ENCODE data around the gene SLC12A5. TPM values are rescaled to one million over a fixed set of nuclear protein-coding genes. Genes with fewer than 3 reads are reported as not detected.

SLC12A5 gene
- total and polyA plus RNA-seq, 9 of the 15 experiments (the other 6 are each of a cell fraction or from before 2014, with no cell fraction given), result 0.36 to 7.5 (median 2.1) TPM

- TF ChIP-seq ZNF583 (CRISPR knock-in tag; IDR thresholded peaks at IDR 0.05) (no peak), ZNF280A (IDR thresholded peaks at IDR 0.05; ENCODE audit: low read depth, partially characterized antibody) (no peak), L3MBTL2 (IDR thresholded peaks at IDR 0.05) (peak; percentile 68), RFX1 (IDR thresholded peaks at IDR 0.05) (no peak), CBX2 (IDR thresholded peaks at IDR 0.05; ENCODE audit: insufficient read depth, low read length, poor library complexity, severe bottlenecking) (no peak), POLR2G (IDR thresholded peaks at IDR 0.05; ENCODE audit: low read depth, low read length) (no peak), ZNF445 (CRISPR knock-in tag; IDR thresholded peaks at IDR 0.05; ENCODE audit: low read depth) (no peak), ILK (tag; IDR thresholded peaks at IDR 0.05; ENCODE audit: borderline replicate concordance, low read depth) (no peak), NFXL1 (CRISPR knock-in tag; IDR thresholded peaks at IDR 0.05) (no peak), ZSCAN32 (CRISPR knock-in tag; IDR thresholded peaks at IDR 0.05) (no peak), SMC3 (conservative IDR thresholded peaks at IDR 0.05; ENCODE audit: insufficient read depth, low read depth, low read length) (peak; percentile 45), HDAC1 (IDR thresholded peaks at IDR 0.05) (no peak), NCOA1 (IDR thresholded peaks at IDR 0.05; ENCODE audit: low read depth) (no peak), ZNF316 (IDR thresholded peaks at IDR 0.05) (no peak), FOSL1 (tag; conservative IDR thresholded peaks at IDR 0.05) (no peak), ZNF217 (CRISPR knock-in tag; IDR thresholded peaks at IDR 0.05) (no peak), ZBTB17 (CRISPR knock-in tag; IDR thresholded peaks at IDR 0.05) (no peak), ZNF197 (CRISPR knock-in tag; IDR thresholded peaks at IDR 0.05; ENCODE audit: low read depth) (no peak)
- TF ChIP-seq, protein P1, sequence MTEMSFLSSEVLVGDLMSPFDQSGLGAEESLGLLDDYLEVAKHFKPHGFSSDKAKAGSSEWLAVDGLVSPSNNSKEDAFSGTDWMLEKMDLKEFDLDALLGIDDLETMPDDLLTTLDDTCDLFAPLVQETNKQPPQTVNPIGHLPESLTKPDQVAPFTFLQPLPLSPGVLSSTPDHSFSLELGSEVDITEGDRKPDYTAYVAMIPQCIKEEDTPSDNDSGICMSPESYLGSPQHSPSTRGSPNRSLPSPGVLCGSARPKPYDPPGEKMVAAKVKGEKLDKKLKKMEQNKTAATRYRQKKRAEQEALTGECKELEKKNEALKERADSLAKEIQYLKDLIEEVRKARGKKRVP (CRISPR knock-in tag; IDR thresholded peaks at IDR 0.05), result no peak
- TF ChIP-seq, protein P2, sequence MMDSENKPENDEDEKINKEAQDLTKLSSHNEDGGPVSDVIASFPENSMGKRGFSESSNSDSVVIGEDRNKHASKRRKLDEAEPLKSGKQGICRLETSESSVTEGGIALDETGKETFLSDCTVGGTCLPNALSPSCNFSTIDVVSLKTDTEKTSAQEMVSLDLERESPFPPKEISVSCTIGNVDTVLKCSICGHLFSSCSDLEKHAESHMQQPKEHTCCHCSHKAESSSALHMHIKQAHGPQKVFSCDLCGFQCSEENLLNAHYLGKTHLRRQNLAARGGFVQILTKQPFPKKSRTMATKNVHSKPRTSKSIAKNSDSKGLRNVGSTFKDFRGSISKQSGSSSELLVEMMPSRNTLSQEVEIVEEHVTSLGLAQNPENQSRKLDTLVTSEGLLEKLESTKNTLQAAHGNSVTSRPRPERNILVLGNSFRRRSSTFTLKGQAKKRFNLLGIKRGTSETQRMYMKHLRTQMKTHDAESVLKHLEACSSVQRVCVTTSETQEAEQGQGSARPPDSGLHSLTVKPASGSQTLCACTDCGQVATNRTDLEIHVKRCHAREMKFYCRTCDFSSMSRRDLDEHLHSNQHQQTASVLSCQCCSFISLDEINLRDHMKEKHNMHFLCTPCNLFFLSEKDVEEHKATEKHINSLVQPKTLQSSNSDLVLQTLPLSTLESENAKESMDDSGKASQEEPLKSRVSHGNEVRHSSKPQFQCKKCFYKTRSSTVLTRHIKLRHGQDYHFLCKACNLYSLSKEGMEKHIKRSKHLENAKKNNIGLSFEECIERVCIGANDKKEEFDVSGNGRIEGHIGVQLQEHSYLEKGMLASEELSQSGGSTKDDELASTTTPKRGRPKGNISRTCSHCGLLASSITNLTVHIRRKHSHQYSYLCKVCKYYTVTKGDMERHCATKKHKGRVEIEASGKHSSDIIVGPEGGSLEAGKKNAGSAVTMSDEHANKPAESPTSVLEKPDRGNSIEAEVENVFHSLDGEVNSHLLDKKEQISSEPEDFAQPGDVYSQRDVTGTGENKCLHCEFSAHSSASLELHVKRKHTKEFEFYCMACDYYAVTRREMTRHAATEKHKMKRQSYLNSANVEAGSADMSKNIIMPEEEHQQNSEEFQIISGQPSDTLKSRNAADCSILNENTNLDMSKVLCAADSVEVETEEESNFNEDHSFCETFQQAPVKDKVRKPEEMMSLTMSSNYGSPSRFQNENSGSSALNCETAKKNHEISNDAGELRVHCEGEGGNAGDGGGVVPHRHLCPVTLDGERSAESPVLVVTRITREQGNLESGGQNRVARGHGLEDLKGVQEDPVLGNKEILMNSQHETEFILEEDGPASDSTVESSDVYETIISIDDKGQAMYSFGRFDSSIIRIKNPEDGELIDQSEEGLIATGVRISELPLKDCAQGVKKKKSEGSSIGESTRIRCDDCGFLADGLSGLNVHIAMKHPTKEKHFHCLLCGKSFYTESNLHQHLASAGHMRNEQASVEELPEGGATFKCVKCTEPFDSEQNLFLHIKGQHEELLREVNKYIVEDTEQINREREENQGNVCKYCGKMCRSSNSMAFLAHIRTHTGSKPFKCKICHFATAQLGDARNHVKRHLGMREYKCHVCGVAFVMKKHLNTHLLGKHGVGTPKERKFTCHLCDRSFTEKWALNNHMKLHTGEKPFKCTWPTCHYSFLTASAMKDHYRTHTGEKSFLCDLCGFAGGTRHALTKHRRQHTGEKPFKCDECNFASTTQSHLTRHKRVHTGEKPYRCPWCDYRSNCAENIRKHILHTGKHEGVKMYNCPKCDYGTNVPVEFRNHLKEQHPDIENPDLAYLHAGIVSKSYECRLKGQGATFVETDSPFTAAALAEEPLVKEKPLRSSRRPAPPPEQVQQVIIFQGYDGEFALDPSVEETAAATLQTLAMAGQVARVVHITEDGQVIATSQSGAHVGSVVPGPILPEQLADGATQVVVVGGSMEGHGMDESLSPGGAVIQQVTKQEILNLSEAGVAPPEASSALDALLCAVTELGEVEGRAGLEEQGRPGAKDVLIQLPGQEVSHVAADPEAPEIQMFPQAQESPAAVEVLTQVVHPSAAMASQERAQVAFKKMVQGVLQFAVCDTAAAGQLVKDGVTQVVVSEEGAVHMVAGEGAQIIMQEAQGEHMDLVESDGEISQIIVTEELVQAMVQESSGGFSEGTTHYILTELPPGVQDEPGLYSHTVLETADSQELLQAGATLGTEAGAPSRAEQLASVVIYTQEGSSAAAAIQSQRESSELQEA (IDR thresholded peaks at IDR 0.05; ENCODE audit: low read depth), result no peak
Measured at GRCh38 chr20:46013829-46014516, 15.0 kb upstream of the SLC12A5 start (continued).

All from K562 (cell line).